OCI-LY3 (cell line): ENCODE measurements around the gene UBA3.

Experiments
- H2AFZ ChIP-seq: fragments of 200-600, 300-600 bp; shearing (Covaris generic); 2 replicates; pipeline ENCODE4 v1.6.0; 2014; ENCODE audit warnings: antibody characterized with exemption, low read depth, low read length
- H3K27ac ChIP-seq: fragments of 200-600, 300-600 bp; sonication (generic); 2 replicates; pipeline ENCODE4 v1.5.1; 2014; ENCODE audit warnings: mild to moderate bottlenecking, low read length, moderate library complexity, mixed read lengths
- H3K27me3 ChIP-seq: fragments of 200-600, 300-600 bp; sonication (generic); 2 replicates; pipeline ENCODE4 v1.6.1; 2014; ENCODE audit warnings: low read depth, low read length, mixed read lengths
- H3K36me3 ChIP-seq: fragments of 200-600, 300-600 bp; sonication (generic); replicated peaks from 2 replicates; pipeline ENCODE3; 2014; ENCODE audit warnings: low read depth, low read length, mixed read lengths
- H3K4me1 ChIP-seq: fragments of 300-600, 200-600 bp; sonication (generic); 2 replicates; pipeline ENCODE4 v1.6.1; 2014; ENCODE audit warnings: low read length, mixed read lengths
- H3K4me2 ChIP-seq: fragments of 200-600, 300-600 bp; sonication (generic); 2 replicates; pipeline ENCODE4 v1.6.1; 2014; ENCODE audit warnings: low read length, mixed read lengths
- H3K4me3 ChIP-seq: fragments of 300-600, 200-600 bp; sonication (generic); 2 replicates; pipeline ENCODE4 v1.5.1; 2014; ENCODE audit warnings: antibody characterized with exemption, mild to moderate bottlenecking, low read length, moderate library complexity
- H3K79me2 ChIP-seq: fragments of 300-600, 200-600 bp; shearing (Covaris generic); 2 replicates; pipeline ENCODE4 v1.6.1; 2014; ENCODE audit warnings: mild to moderate bottlenecking, low read length, mixed read lengths
- H3K9ac ChIP-seq: fragments of 300-600, 200-600 bp; shearing (Covaris generic); 2 replicates; pipeline ENCODE4 v1.6.0; 2014; ENCODE audit warnings: mild to moderate bottlenecking, low read length, moderate library complexity
- H3K9me3 ChIP-seq: fragments of 200-600, 300-600 bp; shearing (Covaris generic); 2 replicates; pipeline ENCODE4 v1.6.1; 2014; ENCODE audit warnings: low read length, mixed read lengths; ENCODE audit not compliant: insufficient read depth
- H4K20me1 ChIP-seq: fragments of 200-600, 300-600 bp; sonication (generic); 2 replicates; pipeline ENCODE4 v1.6.1; 2016; ENCODE audit warnings: low read length, mixed read lengths; ENCODE audit not compliant: insufficient read depth
- EZH2phosphoT487 ChIP-seq: fragments of 200-600 bp; shearing (Covaris generic); IDR thresholded peaks from 2 replicates; pipeline ENCODE4 v1.6.1; 2018; ENCODE audit warnings: antibody characterized with exemption, mixed run types, low read depth
- TF ChIP-seq, protein P1 (sequence below): fragments of 200-600, 300-600 bp; sonication (generic); IDR thresholded peaks from 2 replicates; pipeline ENCODE4 v1.5.1; 2014; ENCODE audit warnings: antibody characterized with exemption, low read length, low read depth

The UBA3 gene

DNA sequence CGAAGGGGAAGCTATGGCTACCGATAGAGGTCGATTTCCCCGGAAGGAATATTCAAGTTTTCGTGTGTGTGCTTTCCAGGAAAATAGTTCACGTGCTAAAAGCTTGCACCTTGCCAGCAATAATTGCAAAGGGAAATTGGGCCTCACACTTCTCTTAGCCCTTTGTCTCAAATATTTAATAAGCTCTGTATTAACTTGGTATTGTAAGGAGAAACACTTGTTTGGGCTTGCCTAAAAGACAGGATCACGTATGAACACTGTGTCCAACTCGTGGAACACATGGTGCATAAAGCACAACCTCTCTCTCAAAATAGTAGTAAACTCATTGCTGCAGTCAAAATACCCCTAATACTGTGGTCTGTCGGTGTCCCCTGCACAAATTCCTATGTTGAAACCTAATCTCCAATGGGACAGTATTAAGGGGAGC is 27.7 kb downstream of the UBA3 start:
- TF ChIP-seq EZH2phosphoT487, result no peak
- TF ChIP-seq, protein P1, sequence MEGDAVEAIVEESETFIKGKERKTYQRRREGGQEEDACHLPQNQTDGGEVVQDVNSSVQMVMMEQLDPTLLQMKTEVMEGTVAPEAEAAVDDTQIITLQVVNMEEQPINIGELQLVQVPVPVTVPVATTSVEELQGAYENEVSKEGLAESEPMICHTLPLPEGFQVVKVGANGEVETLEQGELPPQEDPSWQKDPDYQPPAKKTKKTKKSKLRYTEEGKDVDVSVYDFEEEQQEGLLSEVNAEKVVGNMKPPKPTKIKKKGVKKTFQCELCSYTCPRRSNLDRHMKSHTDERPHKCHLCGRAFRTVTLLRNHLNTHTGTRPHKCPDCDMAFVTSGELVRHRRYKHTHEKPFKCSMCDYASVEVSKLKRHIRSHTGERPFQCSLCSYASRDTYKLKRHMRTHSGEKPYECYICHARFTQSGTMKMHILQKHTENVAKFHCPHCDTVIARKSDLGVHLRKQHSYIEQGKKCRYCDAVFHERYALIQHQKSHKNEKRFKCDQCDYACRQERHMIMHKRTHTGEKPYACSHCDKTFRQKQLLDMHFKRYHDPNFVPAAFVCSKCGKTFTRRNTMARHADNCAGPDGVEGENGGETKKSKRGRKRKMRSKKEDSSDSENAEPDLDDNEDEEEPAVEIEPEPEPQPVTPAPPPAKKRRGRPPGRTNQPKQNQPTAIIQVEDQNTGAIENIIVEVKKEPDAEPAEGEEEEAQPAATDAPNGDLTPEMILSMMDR, result no peak
- peak overlapping the region; percentile 88 for H3K4me2 ChIP-seq
- H3K4me1 ChIP-seq, result peaks cover 15% of the 10 kb centered on the region
- peaks cover 30% of the 10 kb centered on the region for H4K20me1 ChIP-seq
- H3K9ac ChIP-seq, result peak overlapping the region; percentile 60
- peak overlapping the region; percentile 57 for H3K27ac ChIP-seq
- H2AFZ ChIP-seq, result peak overlapping the region; percentile 61
- H3K79me2 ChIP-seq, result peaks cover 45% of the 10 kb centered on the region
- H3K27me3 ChIP-seq, result no peaks in the 10 kb centered on the region
- no peaks in the 10 kb centered on the region for H3K9me3 ChIP-seq
- H3K36me3 ChIP-seq, result peaks cover 34% of the 10 kb centered on the region
- peak overlapping the region; percentile 91 for H3K4me3 ChIP-seq

DNA sequence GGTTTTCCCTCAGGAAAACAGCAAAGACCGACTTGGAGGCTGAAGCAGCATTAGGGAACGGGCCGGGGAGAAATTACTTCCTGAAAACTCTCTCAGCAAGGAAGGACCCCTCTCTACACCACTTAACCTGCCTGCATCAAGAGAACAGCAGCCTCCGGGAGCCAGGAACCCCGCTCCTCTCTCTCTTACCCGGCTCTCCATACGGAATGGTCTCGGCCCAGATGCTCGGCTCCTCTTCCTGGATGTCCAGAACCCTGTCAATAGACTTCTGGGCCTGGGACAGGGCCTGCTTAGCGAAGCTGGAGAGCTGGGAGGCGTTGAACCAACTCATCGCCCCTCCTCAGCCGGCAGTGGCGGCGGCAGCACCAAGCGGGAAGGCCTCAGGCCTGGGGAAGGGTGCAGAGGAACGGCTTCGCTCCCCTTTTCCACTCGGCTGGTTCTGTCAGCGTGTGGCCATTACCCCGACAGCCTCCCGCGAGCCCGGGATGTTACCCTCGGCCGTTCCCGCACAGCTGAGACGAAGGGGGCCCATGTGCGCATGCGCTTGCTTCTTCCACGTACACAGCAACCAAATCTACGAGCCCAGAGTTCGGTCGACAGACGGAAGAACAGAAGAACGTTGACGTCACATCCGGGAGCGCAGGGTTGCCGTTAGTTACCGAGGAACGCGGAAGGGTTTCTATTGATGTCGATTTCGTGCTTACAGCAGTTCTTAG is 28.3 kb downstream of the UBA3 start, which contains the start of gene TMF1:
Gene TMF1 (minus strand): TSS at position 578 of the 716 bp plus-strand sequence. CDS start 247 bp downstream, at position 331.
- H3K27me3 ChIP-seq, result no peaks in the 10 kb centered on the region
- H4K20me1 ChIP-seq, result peaks cover 36% of the 10 kb centered on the region
- H3K9me3 ChIP-seq, result no peaks in the 10 kb centered on the region
- peaks cover 36% of the 10 kb centered on the region for H3K36me3 ChIP-seq
- no peak for TF ChIP-seq EZH2phosphoT487
- TF ChIP-seq, protein P1, result no peak
- H2AFZ ChIP-seq, result peak within 1 kb of the TSS; percentile 61
- H3K27ac ChIP-seq, result peak within 1 kb of the TSS; percentile 70
- H3K9ac ChIP-seq, result peak within 1 kb of the TSS; percentile 89
- H3K4me1 ChIP-seq, result peaks cover 15% of the 10 kb centered on the region
- peaks cover 51% of the 10 kb centered on the region for H3K79me2 ChIP-seq
- peak within 1 kb of the TSS; percentile 88 for H3K4me2 ChIP-seq
- peak within 1 kb of the TSS; percentile 91 for H3K4me3 ChIP-seq

DNA sequence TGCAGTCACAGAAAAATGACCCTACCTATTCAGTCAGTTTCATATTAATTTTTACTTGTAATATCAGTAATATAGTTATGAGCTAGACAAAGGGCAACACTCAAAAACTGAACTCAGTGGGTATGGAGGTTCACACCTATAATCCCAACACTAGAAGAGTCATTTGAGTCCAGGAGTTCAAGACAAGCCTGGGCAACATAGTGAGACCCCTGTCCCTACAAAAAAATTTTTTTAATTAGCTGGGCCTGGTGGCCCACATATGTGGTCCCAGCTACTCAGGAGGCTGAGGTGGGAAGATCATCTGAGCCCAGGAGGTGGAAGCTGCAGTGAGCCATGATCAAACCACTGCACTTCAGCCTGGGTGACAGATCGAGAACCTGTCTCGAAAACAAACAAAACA is 31.2 kb downstream of the UBA3 start:
- H3K9me3 ChIP-seq, result no peaks in the 10 kb centered on the region
- H3K27me3 ChIP-seq, result no peaks in the 10 kb centered on the region
- H3K4me3 ChIP-seq, result no peak overlapping the region
- TF ChIP-seq, protein P1, result no peak
- no peak for TF ChIP-seq EZH2phosphoT487
- H2AFZ ChIP-seq, result no peak overlapping the region
- H3K36me3 ChIP-seq, result peaks cover 43% of the 10 kb centered on the region
- no peak overlapping the region for H3K4me2 ChIP-seq
- no peak overlapping the region for H3K27ac ChIP-seq
- H3K4me1 ChIP-seq, result peaks cover 15% of the 10 kb centered on the region
- no peak overlapping the region for H3K9ac ChIP-seq
- peaks cover 64% of the 10 kb centered on the region for H3K79me2 ChIP-seq
- peaks cover 40% of the 10 kb centered on the region for H4K20me1 ChIP-seq

DNA sequence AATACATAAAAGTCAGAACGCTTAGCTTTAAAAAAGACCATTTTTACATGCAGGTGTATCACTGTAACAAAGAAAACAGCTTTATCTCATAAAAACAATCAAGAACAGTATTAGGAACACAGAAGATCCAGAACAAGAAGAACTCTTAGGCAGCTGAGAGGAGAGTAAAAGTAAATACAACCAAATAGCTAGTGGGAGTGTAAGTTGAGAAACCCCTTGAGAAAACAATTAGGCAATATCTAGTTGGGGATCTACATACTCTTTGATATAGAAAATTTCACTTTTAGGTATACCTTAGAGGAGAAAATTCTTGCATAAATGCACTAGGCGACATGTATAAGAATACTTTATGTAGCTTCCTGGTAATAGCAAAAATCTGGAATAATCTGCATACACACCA is 35.6 kb downstream of the UBA3 start:
- Histone ChIP-seq H3K27ac (no peak overlapping the region), H3K4me3 (no peak overlapping the region), H3K36me3 (peaks cover 57% of the 10 kb centered on the region), H3K4me2 (no peak overlapping the region), H2AFZ (no peak overlapping the region), H3K27me3 (no peaks in the 10 kb centered on the region), H3K9me3 (no peaks in the 10 kb centered on the region), H3K79me2 (peaks cover 39% of the 10 kb centered on the region), H3K4me1 (0 out of 2 replicates have a peak, but pooled peaks cover 3% of the 10 kb centered on the region), H4K20me1 (peaks cover 29% of the 10 kb centered on the region), H3K9ac (no peak overlapping the region)
- TF ChIP-seq EZH2phosphoT487, result no peak
- TF ChIP-seq, protein P1, result no peak
